AG09319 (cell line): Measurements from ENCODE around the gene ABHD17C.

Experiments used
- DNase-seq: peaks from one replicate; pipeline ENCODE4 v3.0.0-alpha.2; 2010; ENCODE audit warnings: low read depth; ENCODE audit errors: extremely low read depth
- CTCF ChIP-seq: IDR thresholded peaks from 2 replicates; pipeline ENCODE4 v1.5.1; 2011; ENCODE audit warnings: low read depth, mild to moderate bottlenecking, inconsistent platforms, low read length, moderate library complexity

Gene ABHD17C

GRCh38 chr15:80747317-80748053 is 52.4 kb downstream of the ABHD17C start:
- TF ChIP-seq CTCF = no peak
- DNase-seq = no peak

DNA sequence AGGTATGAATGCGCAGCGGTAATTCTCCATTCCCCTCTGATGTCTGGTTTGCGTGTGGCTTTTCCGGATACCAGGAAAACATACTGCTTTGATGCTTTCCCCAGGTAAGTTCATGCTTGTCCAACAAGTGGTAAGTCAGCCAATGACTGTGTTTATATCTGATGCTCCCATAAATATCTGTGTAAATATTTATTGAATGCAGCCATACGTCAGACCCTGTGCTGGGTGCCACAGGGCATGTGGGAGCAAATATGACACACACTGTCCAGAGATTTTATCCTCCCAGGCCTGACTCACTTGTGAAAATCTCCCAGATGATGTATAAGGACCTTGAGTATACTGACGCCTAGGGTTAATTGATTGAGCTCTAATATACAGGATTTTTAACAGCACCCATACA is 54.5 kb downstream of the ABHD17C start:
- TF ChIP-seq CTCF = no peak
- DNase-seq = no peak

GRCh38 chr15:80750575-80750974 is 55.5 kb downstream of the ABHD17C start:
- no peak for TF ChIP-seq CTCF
- no peak for DNase-seq

DNA sequence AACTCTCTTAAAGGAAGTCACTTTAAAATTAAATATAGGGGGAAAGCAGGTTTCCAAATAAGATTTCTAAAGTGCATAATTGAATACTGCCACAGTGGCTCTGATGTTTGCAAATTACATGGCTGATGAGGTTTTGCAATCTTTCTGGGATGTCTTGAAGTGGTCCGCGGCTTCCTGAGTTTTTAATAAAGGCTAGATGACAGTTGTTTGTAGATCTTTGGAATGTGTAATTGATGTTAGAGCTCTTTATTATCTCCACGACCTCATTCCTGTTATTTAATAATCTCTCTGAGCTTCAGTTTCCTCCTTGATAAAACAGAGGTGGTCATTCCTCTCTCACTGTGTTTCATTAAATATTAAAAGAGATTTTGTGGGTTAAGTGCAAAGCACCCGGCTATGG is 57.1 kb downstream of the ABHD17C start:
- no peak for TF ChIP-seq CTCF
- no peak for DNase-seq

- no peak for TF ChIP-seq CTCF
Observed at GRCh38 chr15:80753161-80753560, 58.1 kb downstream of the ABHD17C start.

DNA sequence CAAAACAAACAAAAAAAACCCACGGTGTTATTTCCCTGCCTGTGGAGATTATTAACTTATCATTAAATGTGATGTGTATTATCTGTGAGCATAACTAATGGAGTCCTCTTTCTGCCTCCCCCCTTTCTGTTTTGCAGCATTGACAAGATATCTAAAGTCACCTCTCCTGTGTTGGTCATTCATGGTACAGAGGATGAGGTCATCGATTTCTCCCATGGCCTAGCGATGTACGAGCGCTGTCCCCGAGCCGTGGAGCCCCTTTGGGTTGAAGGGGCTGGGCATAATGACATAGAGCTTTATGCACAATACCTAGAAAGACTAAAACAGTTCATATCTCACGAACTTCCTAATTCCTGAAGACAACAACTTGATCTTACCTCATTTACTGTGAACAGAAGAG is 58.9 kb downstream of the ABHD17C start:
- no peak for DNase-seq
- no peak for TF ChIP-seq CTCF

More at GRCh38 chr15:80753161-80753560, 58.1 kb downstream of the ABHD17C start:
- no peak for DNase-seq

DNA sequence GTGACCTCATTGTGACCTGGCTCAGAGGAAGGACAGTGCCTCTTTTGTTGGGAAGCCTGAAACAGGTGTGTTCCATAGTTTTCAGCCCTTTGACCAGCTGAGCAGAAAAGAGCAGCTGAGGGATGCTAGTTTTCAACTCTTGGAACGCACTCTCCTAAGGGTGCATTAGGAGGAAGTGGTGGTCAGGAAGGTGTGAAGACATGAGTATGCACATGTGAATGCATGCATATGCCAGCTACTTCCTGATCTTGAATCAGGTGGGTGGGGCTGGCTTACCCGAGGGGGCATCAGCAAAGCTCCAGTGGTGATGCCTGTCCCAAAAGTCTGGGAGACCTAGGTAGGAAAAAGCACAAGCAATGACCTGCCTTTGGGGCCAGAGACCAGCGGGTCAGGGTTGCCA is 60.8 kb downstream of the ABHD17C start:
- TF ChIP-seq CTCF = no peak
- no peak for DNase-seq
